HG02852 (cell line): ENCODE results near the gene SETD3.

Source experiments
- ATAC-seq: cut with Tn5 transposase; IDR thresholded peaks from one replicate; pipeline ENCODE4 v1.9.1; 2021; ENCODE audit warnings: mild to moderate bottlenecking, moderate library complexity; ENCODE audit not compliant: unreplicated experiment

SETD3 gene

GRCh38 chr14:99461411-99462085 lies 19.1 kb downstream of the SETD3 start:
- ATAC-seq: no peak

- no peak for ATAC-seq
These were observed 19.9 kb downstream of the SETD3 start for GRCh38 chr14:99460793-99461192.

DNA sequence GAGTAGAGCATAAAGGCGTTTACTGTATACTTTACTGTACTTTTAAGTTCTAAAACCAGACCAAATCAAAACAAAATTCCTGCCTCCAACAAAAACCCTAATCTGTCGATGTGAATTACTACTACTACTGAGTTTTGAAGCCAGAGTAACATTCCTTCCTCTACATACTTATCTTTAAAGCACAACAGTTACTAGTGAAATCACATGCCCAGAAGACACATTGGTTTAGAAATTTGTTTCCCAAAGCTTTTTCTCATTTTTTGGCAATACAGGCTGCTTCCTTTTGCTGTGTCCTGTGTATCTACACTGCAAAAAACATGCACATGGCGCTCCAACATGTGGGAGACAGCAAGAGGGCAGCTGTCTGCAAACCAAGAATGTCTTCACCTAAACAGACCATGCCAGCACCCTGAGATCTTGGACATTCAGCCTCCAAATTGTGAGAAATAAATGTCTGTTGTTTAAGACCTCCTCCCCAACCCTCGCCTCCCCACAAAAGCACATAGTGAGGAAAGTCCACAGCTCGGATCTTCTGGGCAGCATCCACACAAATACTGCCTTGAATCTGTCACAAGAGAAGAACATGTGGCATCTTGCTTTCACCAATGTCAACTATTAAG lies 21.1 kb downstream of the SETD3 start:
- no peak for ATAC-seq

- no peak for ATAC-seq
These were observed 26.4 kb downstream of the SETD3 start for GRCh38 chr14:99454246-99454645.

GRCh38 chr14:99452968-99453367 lies 27.7 kb downstream of the SETD3 start:
- ATAC-seq: no peak

DNA sequence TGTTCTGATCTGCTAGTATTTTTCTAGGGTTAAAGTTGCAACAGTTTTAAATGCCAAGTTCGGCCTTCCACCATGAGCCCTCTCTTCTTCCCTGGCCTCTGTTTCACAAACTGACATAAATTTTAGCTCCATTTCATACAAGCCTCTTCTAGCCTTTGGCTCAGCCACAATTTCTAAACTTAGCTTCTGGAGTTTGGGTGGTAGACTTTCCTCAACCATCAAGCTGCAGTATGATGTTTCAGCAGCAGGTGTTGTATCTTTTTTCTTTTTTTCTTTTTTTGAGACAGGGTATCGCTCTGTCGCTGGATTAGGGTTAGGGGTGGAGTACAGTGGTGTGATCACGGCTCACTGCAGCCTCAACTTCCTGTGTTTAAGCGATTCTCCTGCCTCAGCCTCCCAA lies 29.4 kb downstream of the SETD3 start:
- ATAC-seq: no peak

- ATAC-seq: no peak
These were observed 30.4 kb downstream of the SETD3 start for GRCh38 chr14:99450266-99450665.

- ATAC-seq: no peak
These were observed 32.9 kb downstream of the SETD3 start for GRCh38 chr14:99447739-99448138.

GRCh38 chr14:99445931-99446330 lies 34.7 kb downstream of the SETD3 start:
- no peak for ATAC-seq

GRCh38 chr14:99441918-99442317 lies 38.7 kb downstream of the SETD3 start:
- no peak for ATAC-seq

- ATAC-seq: no peak
These were observed 39.3 kb downstream of the SETD3 start for GRCh38 chr14:99441157-99441870.

- no peak for ATAC-seq
These were observed 40.4 kb downstream of the SETD3 start for GRCh38 chr14:99440278-99440677.

- ATAC-seq: no peak
These were observed 43.0 kb downstream of the SETD3 start for GRCh38 chr14:99437706-99438105.

DNA sequence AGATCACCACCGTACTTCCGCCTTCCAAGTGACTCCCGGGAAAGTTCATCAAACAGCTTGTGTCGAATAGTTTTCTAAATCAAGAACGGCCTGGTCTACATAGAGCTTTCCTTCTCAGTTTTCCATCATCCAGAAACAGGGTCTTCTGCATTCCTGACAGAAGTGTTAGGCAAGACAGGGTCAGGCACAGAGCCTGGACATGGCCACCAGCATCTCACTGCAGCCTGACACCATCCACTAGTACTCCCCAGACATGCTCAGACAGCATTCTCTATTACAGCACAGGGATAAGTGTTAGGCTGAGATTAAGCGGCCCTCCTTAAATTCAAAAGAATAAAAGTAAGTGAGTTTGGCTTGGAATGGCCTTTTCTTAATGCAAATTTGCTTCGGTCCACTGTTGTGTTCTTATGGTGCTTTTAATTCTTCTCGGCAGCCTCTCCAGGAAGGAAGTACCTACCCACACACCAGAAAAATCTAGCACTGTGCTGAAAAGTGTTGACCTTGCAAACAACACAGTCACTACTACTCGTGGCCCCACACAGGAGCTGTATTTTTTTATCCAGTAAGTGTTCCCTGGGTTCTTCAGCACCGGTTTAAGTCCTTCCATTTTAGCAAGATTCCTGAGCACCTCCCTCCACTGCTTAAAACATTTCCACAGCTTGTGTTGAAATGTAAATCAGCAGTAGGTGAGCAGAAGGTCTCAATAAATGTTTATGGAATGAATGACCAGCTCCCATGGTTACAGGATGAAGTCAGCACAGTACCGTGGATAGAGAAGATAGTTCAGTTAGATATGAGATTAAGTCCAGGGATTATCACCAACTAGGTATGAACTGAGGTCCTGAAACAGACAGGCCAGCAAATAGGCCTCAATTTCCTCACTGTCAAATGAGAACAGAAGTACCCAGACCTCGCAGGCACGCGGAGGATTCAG lies 44.1 kb downstream of the SETD3 start:
- ATAC-seq: no peak

DNA sequence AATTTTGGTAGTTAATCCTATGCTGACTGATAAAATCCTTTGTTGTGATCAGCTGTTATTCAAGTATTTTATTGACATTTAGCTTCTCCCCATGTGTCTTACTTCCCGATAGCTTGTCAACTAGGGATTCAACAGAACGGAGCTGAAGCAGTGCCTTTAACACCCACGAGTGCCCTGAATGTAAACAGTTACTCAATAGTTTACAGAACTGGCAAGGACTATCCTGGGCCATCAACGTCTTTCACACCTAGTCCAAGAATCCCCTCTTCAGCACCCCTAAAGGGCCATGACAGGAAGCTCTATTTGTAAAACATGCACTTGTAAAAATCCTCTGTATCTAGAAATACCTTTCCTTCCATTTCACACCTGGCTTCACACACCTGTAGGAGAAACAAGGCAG lies 45.3 kb downstream of the SETD3 start:
- no peak for ATAC-seq

GRCh38 chr14:99432485-99432884 lies 48.2 kb downstream of the SETD3 start:
- no peak for ATAC-seq

- ATAC-seq: no peak
These were observed 48.7 kb downstream of the SETD3 start for GRCh38 chr14:99431986-99432385.

- peak; percentile 68 for ATAC-seq
These were observed 50.2 kb downstream of the SETD3 start for GRCh38 chr14:99430491-99430890.

DNA sequence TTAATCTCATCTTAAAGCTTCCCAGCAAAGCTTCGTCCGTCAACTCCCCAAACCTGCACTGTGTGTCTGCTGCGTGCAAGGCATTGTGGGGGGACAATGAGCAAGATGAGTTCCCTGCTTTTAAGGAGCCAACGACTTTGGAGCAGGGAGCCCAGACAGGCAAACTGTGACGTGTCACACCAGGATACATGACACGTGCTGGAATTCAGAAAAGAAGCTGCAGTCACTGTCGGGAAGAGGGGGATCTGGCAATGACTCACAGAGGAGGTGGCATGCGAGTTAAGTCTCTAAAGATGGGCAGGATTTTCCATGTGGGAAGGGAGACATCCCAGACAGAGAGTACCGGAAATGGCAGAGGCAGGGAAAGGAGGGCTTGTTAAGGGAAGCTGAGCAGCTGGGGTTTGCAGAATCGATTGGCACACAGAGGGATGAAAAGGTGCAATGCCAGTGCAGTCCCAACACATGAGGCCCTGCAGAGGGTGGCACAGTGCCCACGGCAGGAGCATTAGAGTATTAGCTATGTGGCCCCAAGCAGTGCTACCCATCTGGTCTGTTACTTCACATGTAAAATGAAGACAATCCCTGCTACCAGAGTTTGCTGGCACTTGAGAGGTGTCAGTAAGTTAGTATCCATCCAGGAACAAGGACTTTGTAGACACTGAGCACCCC lies 52.9 kb downstream of the SETD3 start:
- ATAC-seq: no peak

DNA sequence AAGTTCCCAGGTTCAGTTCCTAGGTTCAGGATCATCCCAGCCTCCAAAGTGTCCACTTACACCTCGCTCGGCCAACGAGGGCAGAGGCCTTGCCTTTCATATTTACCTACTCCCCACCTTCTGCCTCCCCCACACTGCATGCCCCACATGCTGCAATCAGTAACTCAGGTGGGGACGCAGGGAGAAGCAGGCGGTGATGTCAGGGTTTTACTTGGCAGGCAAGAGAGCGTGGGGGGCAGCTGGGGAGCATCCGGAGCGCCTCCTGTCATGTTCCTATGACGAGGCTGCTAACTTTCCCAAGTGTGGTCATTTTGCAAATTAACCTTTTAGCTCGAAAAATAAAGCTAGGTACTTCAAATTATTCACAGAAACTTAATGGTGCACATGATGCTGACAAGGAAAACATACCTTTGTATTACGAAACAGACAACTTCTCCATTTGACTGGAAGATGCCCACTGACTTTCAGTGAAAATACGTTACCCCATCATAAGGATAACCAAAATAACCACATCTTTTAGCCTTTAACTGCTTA lies 53.8 kb downstream of the SETD3 start:
- no peak for ATAC-seq
